Uterus (tissue), 4 donors: ENCODE measurements around the gene PTPRU. TPM values are rescaled to one million over a fixed set of nuclear protein-coding genes. Genes with fewer than 3 reads are reported as not detected.

Source experiments
- DNase-seq, 2 donors: peaks; one replicate each; pipeline ENCODE4 v3.0.0-alpha.2; 2019 to 2020
- H3K27ac ChIP-seq, 2 donors: fragments of 200-600 bp; sonication (generic); 1 replicate in 1 of 2; 2 replicates in 1 of 2; pipeline ENCODE4 v1.5.1; 2016 to 2018
- H3K27me3 ChIP-seq, 2 donors: fragments of 200-600 bp; sonication (generic); one replicate each; pipeline ENCODE4 v1.5.1; 2018 to 2019; ENCODE audit warnings: control low read depth in 1 of 2
- H3K36me3 ChIP-seq, 2 donors: fragments of 200-600 bp; sonication (generic); one replicate each; pipeline ENCODE4 v1.5.1; 2019; ENCODE audit warnings: control low read depth in 1 of 2
- H3K4me1 ChIP-seq, 2 donors: fragments of 200-600 bp; sonication (generic); one replicate each; pipeline ENCODE4 v1.5.1; 2018 to 2019; ENCODE audit warnings: control low read depth in 1 of 2
- H3K4me3 ChIP-seq, 2 donors: fragments of 200-600 bp; sonication (generic); 1 replicate in 1 of 2; 2 replicates in 1 of 2; pipeline ENCODE4 v1.5.1; 2018 to 2019; ENCODE audit warnings: mild to moderate bottlenecking in 1 of 2
- H3K9me3 ChIP-seq, 2 donors: fragments of 200-600 bp; sonication (generic); one replicate each; pipeline ENCODE4 v1.5.1; 2019; ENCODE audit warnings: control low read depth in 1 of 2
- CTCF ChIP-seq, 4 experiments: fragments of 200-600 bp in 2 of 4; fragments of 450-650 bp in 2 of 4; sonication (generic) in 2 of 4; IDR thresholded peaks; one replicate each; pipeline ENCODE4 v1.5.1; 2016 to 2019; ENCODE audit warnings: antibody characterized with exemption in 4 of 4, mild to moderate bottlenecking in 2 of 4, moderate library complexity in 1 of 4
- POLR2A ChIP-seq, 2 donors: fragments of 450-650 bp; IDR thresholded peaks; one replicate each; pipeline ENCODE4 v1.6.1; 2016; ENCODE audit warnings: antibody characterized with exemption in 2 of 2, mild to moderate bottlenecking in 1 of 2, moderate library complexity in 1 of 2
- intact Hi-C: fragments of 100-400 bp; cut with DNase I; formaldehyde crosslinking; loops from one replicate; pipeline ENCODE4 v1.15.1; 2023; ENCODE audit warnings: low total_unique reads
- total RNA-seq, 4 donors: library from RNA; depleted of rRNA in 3 of 4; stranded (reverse); fragments of >200 nt in 3 of 4; gene quantifications; one replicate each; pipeline versions ENCODE4 v1.1.0 to v1.2.4, GENCODE V29; 2014 to 2023
- donor health status: DM: yes; HTN: yes; CAD: no.

The PTPRU gene
- total RNA-seq, 4 donors from 2014 or later = 9.5 to 48.2 (median 33.4) TPM

DNA sequence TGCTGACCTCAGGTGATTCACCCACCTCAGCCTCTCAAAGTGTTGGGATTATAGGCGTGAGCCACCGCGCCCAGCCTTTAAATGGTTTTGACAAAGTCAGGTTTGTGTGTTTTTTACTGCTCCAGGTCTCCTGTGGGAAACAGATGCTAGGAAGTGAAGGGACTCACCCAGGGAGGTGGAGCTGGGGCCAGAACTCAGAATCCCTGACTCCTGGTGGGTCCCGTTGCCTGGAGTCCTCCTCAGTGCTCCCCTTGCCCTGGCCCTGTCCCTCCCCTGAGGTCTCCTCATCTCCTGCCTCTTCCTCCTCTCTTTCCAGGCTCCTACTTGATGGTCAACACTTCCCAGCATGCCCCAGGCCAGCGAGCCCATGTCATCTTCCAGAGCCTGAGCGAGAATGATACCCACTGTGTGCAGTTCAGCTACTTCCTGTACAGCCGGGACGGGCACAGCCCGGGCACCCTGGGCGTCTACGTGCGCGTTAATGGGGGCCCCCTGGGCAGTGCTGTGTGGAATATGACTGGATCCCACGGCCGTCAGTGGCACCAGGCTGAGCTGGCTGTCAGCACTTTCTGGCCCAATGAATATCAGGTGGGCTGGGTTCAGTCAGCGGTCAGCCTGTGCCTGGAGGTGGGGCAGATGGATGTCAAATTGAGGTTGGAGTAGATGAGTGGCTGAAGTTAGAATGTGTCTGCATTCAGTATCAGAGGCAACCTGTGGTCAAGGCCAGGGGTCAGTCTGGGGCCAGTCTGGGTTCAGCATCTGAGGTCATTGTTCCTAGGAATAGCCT lies 22.1 kb downstream of the PTPRU start:
- no peak overlapping the region for H3K27ac ChIP-seq
- TF ChIP-seq POLR2A (IDR thresholded peaks at IDR 0.05) = no peak
- TF ChIP-seq CTCF (IDR thresholded peaks at IDR 0.05) = no peak
- no peak for DNase-seq

GRCh38 chr1:29258976-29259801 lies 22.9 kb downstream of the PTPRU start:
- Histone ChIP-seq H3K27me3 (no peaks in the 10 kb centered on the region), H3K9me3 (no peaks in the 10 kb centered on the region), H3K27ac (no peak overlapping the region), H3K4me3 (peak overlapping the region; percentile 23 to 39), H3K4me1 (peaks cover 0 to 6% of the 10 kb centered on the region in 2 donors), H3K36me3 (no peaks in the 10 kb centered on the region)
- TF ChIP-seq POLR2A (IDR thresholded peaks at IDR 0.05) = no peak
- TF ChIP-seq CTCF (IDR thresholded peaks at IDR 0.05) = no peak
- intact Hi-C loops = no loop called here
- DNase-seq = no peak

More for the DNA sequence above, 22.1 kb downstream of the PTPRU start:
- H3K9me3 ChIP-seq = no peaks in the 10 kb centered on the region
- H3K4me3 ChIP-seq = no peak overlapping the region
- H3K27me3 ChIP-seq = no peaks in the 10 kb centered on the region
- H3K36me3 ChIP-seq = no peaks in the 10 kb centered on the region
- H3K4me1 ChIP-seq = peaks cover 0 to 6% of the 10 kb centered on the region in 2 donors
- intact Hi-C loops = no loop called here

- peak; percentile 43 to 46 for DNase-seq
- Histone ChIP-seq H3K4me1 (peaks cover 0 to 6% of the 10 kb centered on the region in 2 donors), H3K36me3 (no peaks in the 10 kb centered on the region), H3K9me3 (no peaks in the 10 kb centered on the region), H3K4me3 (peak overlapping the region; percentile 23 to 39), H3K27ac (peak overlapping the region in 1 of 2 donors; percentile 9), H3K27me3 (no peaks in the 10 kb centered on the region)
- TF ChIP-seq POLR2A (IDR thresholded peaks at IDR 0.05) (no peak), CTCF (IDR thresholded peaks at IDR 0.05) (no peak)
- intact Hi-C loops = no loop called here
Observed at GRCh38 chr1:29259802-29260441, 23.6 kb downstream of the PTPRU start.

GRCh38 chr1:29260531-29260930 lies 24.2 kb downstream of the PTPRU start:
- Histone ChIP-seq H3K36me3 (no peaks in the 10 kb centered on the region), H3K4me3 (no peak overlapping the region), H3K27me3 (no peaks in the 10 kb centered on the region), H3K4me1 (peaks cover 0 to 6% of the 10 kb centered on the region in 2 donors), H3K27ac (no peak overlapping the region), H3K9me3 (no peaks in the 10 kb centered on the region)
- intact Hi-C loops = no loop called here
- TF ChIP-seq POLR2A (IDR thresholded peaks at IDR 0.05) = no peak
- TF ChIP-seq CTCF (IDR thresholded peaks at IDR 0.05) = no peak
- DNase-seq = no peak
